H1 (cell line): ENCODE measurements around the gene TDP1. TPM values are rescaled to one million over a fixed set of nuclear protein-coding genes. Genes with fewer than 3 reads are reported as not detected.

Source experiments
- CTCF ChIA-PET: fragments of 300-600 bp; sonication (Branson Sonifier 250); formaldehyde crosslinking; loops from one replicate; lab custom pipeline; 2021; ENCODE audit not compliant: partially characterized antibody; lab: Charles Lee
- POLR2A ChIA-PET: fragments of 300-600 bp; sonication (Branson Sonifier 250); formaldehyde crosslinking; loops from one replicate; lab custom pipeline; 2021; ENCODE audit warnings: inconsistent platforms; ENCODE audit not compliant: partially characterized antibody; lab: Charles Lee
- DNase-seq, 2 experiments: peaks; one replicate each; pipeline versions ENCODE4 v3.0.0 to v3.0.0-alpha.2; 2010 to 2022; ENCODE audit warnings: low spot score in 2 of 2, low read depth in 1 of 2, mixed read lengths in 1 of 2
- FAIRE-seq: peaks from 2 replicates; lab custom pipeline; 2011; peaks lifted over from hg19 to GRCh38; lab: Jason Lieb, UNC
- H2AFZ ChIP-seq: 2 replicates; pipeline ENCODE4 v1.8.1; 2012; ENCODE audit warnings: low read length, inconsistent platforms
- H2AK5ac ChIP-seq: 2 replicates; pipeline ENCODE4 v1.6.1; 2013; ENCODE audit warnings: low read depth, low read length
- H2BK120ac ChIP-seq: replicated peaks from 2 replicates; pipeline ENCODE3; 2013; ENCODE audit warnings: low read depth, low read length, inconsistent platforms
- H2BK12ac ChIP-seq: 2 replicates; pipeline ENCODE4 v1.6.1; 2013; ENCODE audit warnings: low read depth, low read length
- H2BK15ac ChIP-seq: 2 replicates; pipeline ENCODE4 v1.6.1; 2013; ENCODE audit warnings: low read length
- H2BK20ac ChIP-seq: 2 replicates; pipeline ENCODE4 v1.6.1; 2013; ENCODE audit warnings: low read length
- H2BK5ac ChIP-seq: 2 replicates; pipeline ENCODE4 v1.6.1; 2013; ENCODE audit warnings: low read depth, low read length
- H3K14ac ChIP-seq: 2 replicates; pipeline ENCODE4 v1.6.1; 2013; ENCODE audit warnings: inconsistent platforms; ENCODE audit not compliant: insufficient read length
- H3K18ac ChIP-seq: 2 replicates; pipeline ENCODE4 v1.6.1; 2013; ENCODE audit warnings: low read length; ENCODE audit errors: extremely low read depth
- H3K23ac ChIP-seq: 2 replicates; pipeline ENCODE4 v1.6.1; 2013; ENCODE audit warnings: inconsistent platforms; ENCODE audit not compliant: insufficient read length
- H3K23me2 ChIP-seq: 2 replicates; pipeline ENCODE4 v1.6.1; 2013; ENCODE audit warnings: low read depth, low read length
- H3K27ac ChIP-seq: 2 replicates; pipeline ENCODE4 v1.6.1; 2011; ENCODE audit warnings: low read depth, low read length, inconsistent platforms
- H3K27me3 ChIP-seq, 4 experiments: replicated peaks in 1 of 4; 1 replicate in 1 of 4; 2 replicates in 3 of 4; pipeline versions ENCODE4 v1.6.1 to v1.8.1; 2011 to 2013; ENCODE audit warnings: low read length in 3 of 4, mild to moderate bottlenecking in 3 of 4, inconsistent platforms in 2 of 4, mixed read lengths in 2 of 4, moderate library complexity in 1 of 4; ENCODE audit not compliant: control insufficient read depth in 3 of 4, insufficient read depth in 3 of 4; ENCODE audit errors: extremely low read depth in 1 of 4
- H3K36me3 ChIP-seq, 4 experiments: 2 replicates each; pipeline versions ENCODE4 v1.6.1 to v1.8.1; 2011 to 2013; ENCODE audit warnings: mild to moderate bottlenecking in 4 of 4, low read length in 3 of 4, moderate library complexity in 2 of 4, control low read depth in 1 of 4, inconsistent platforms in 1 of 4; ENCODE audit not compliant: insufficient read depth in 4 of 4, control insufficient read depth in 2 of 4
- H3K4ac ChIP-seq: replicated peaks from 2 replicates; pipeline ENCODE3; 2013; ENCODE audit warnings: low read length, low read depth, mixed read lengths, inconsistent platforms; ENCODE audit not compliant: insufficient read length
- H3K4me1 ChIP-seq, 4 experiments: replicated peaks in 1 of 4; 1 replicate in 1 of 4; 2 replicates in 3 of 4; pipeline versions ENCODE4 v1.6.1 to v1.8.1; 2011 to 2013; ENCODE audit warnings: low read length in 3 of 4, inconsistent platforms in 2 of 4, mixed read lengths in 1 of 4; ENCODE audit not compliant: insufficient read depth in 4 of 4, control insufficient read depth in 3 of 4
- H3K4me2 ChIP-seq, 2 experiments: 2 replicates each; pipeline versions ENCODE4 v1.6.1 to v1.8.1; 2011 to 2013; ENCODE audit warnings: low read depth in 2 of 2, low read length in 2 of 2, control low read depth in 1 of 2, inconsistent platforms in 1 of 2, mild to moderate bottlenecking in 1 of 2; ENCODE audit not compliant: insufficient read depth in 1 of 2
- H3K4me3 ChIP-seq, 4 experiments: fragments of 200-600, 300-600 bp in 1 of 4; sonication (generic), shearing (Covaris generic), sonication (Bioruptor Twin) in 1 of 4; 2 replicates each; pipeline versions ENCODE4 v1.5.1 to v1.8.1; 2011 to 2016; ENCODE audit warnings: low read length in 4 of 4, low read depth in 3 of 4, control low read depth in 2 of 4, inconsistent platforms in 2 of 4, mild to moderate bottlenecking in 2 of 4, mixed read lengths in 1 of 4, moderate library complexity in 1 of 4; ENCODE audit not compliant: insufficient read depth in 2 of 4; ENCODE audit errors: extremely low read depth in 1 of 4
- H3K56ac ChIP-seq: replicated peaks from 2 replicates; pipeline ENCODE3; 2013; ENCODE audit warnings: low read depth, mild to moderate bottlenecking, mixed read lengths, low read length, inconsistent platforms; ENCODE audit not compliant: insufficient read length
- H3K79me1 ChIP-seq: 2 replicates; pipeline ENCODE4 v1.6.1; 2013; ENCODE audit warnings: low read depth, low read length, control low read depth
- H3K79me2 ChIP-seq, 2 experiments: 2 replicates each; pipeline versions ENCODE4 v1.6.1 to v1.8.1; 2012 to 2013; ENCODE audit warnings: low read length in 2 of 2, mild to moderate bottlenecking in 2 of 2, inconsistent platforms in 1 of 2; ENCODE audit not compliant: insufficient read depth in 2 of 2, control insufficient read depth in 1 of 2
- H3K9ac ChIP-seq, 4 experiments: replicated peaks in 1 of 4; 1 replicate in 1 of 4; 2 replicates in 3 of 4; pipeline versions ENCODE4 v1.6.1 to v1.8.1; 2011 to 2013; ENCODE audit warnings: low read depth in 3 of 4, low read length in 3 of 4, control low read depth in 2 of 4, mild to moderate bottlenecking in 2 of 4, moderate library complexity in 2 of 4, inconsistent platforms in 1 of 4; ENCODE audit errors: extremely low read depth in 1 of 4
- H3K9me3 ChIP-seq, 2 experiments: 2 replicates each; pipeline versions ENCODE4 v1.6.1 to v1.8.1; 2012 to 2013; ENCODE audit warnings: mild to moderate bottlenecking in 2 of 2, moderate library complexity in 2 of 2, control low read depth in 1 of 2, inconsistent platforms in 1 of 2, low read depth in 1 of 2, low read length in 1 of 2, mixed read lengths in 1 of 2; ENCODE audit not compliant: insufficient read depth in 2 of 2
- H4K20me1 ChIP-seq, 2 experiments: replicated peaks in 1 of 2; 2 replicates each; pipeline versions ENCODE3 to v1.8.1; 2011 to 2013; ENCODE audit warnings: inconsistent platforms in 2 of 2, low read length in 2 of 2, mild to moderate bottlenecking in 1 of 2; ENCODE audit not compliant: insufficient read depth in 2 of 2, control insufficient read depth in 1 of 2
- H4K5ac ChIP-seq: 2 replicates; pipeline ENCODE4 v1.6.1; 2013; ENCODE audit warnings: low read length, low read depth, mixed read lengths, inconsistent platforms; ENCODE audit not compliant: insufficient read length
- H4K8ac ChIP-seq: 2 replicates; pipeline ENCODE4 v1.8.0; 2013; ENCODE audit warnings: mild to moderate bottlenecking, moderate library complexity, low read length, inconsistent platforms; ENCODE audit not compliant: insufficient read depth; ENCODE audit errors: extremely low read depth
- H4K91ac ChIP-seq: replicated peaks from 2 replicates; pipeline ENCODE3; 2013; ENCODE audit warnings: low read length, mixed read lengths, inconsistent platforms; ENCODE audit not compliant: insufficient read length
- ATF2 ChIP-seq: IDR thresholded peaks from 2 replicates; pipeline ENCODE4 v1.6.1; 2012; ENCODE audit warnings: low read length, inconsistent platforms
- CBX8 ChIP-seq: fragments of 300-800, 300-1000 bp; sonication (generic); IDR thresholded peaks from 2 replicates; pipeline ENCODE4 v1.7.1; 2016; ENCODE audit warnings: low read depth, low read length, borderline replicate concordance
- CHD1 ChIP-seq: IDR thresholded peaks from 2 replicates; pipeline ENCODE4 v1.6.1; 2012; ENCODE audit warnings: low read depth, low read length, improper control_type of control experiment
- FOSL1 ChIP-seq: IDR thresholded peaks from 2 replicates; pipeline ENCODE4 v1.6.1; 2011; ENCODE audit warnings: mild to moderate bottlenecking, low read depth, low read length, moderate library complexity; ENCODE audit not compliant: insufficient read depth
- JUND ChIP-seq: IDR thresholded peaks from 2 replicates; pipeline ENCODE4 v1.6.1; 2011; ENCODE audit warnings: mild to moderate bottlenecking, improper control_type of control experiment, low read length
- KDM1A ChIP-seq: fragments of 200-600, 300-600 bp; sonication (generic); IDR thresholded peaks from 2 replicates; pipeline ENCODE4 v1.7.1; 2016; ENCODE audit warnings: mild to moderate bottlenecking, low read length, borderline replicate concordance
- RBBP5 ChIP-seq: IDR thresholded peaks from 2 replicates; pipeline ENCODE4 v1.7.1; 2012; ENCODE audit warnings: low read depth, mild to moderate bottlenecking, inconsistent platforms, low read length, moderate library complexity, borderline replicate concordance
- RXRA ChIP-seq: IDR thresholded peaks from 2 replicates; pipeline ENCODE4 v1.6.1; 2011; ENCODE audit warnings: low read depth, mild to moderate bottlenecking, low read length, moderate library complexity; ENCODE audit not compliant: insufficient read depth
- SAP30 ChIP-seq: fragments of 300-600 bp; sonication (generic); IDR thresholded peaks from 2 replicates; pipeline ENCODE4 v1.7.1; 2012; ENCODE audit warnings: low read length, moderate library complexity, mild to moderate bottlenecking, inconsistent platforms; ENCODE audit not compliant: insufficient read depth, insufficient replicate concordance
- SIN3A ChIP-seq, 2 experiments: IDR thresholded peaks in 1 of 2; conservative IDR thresholded peaks in 1 of 2; 2 replicates each; pipeline ENCODE4 v1.6.1; 2011 to 2012; ENCODE audit warnings: low read length in 2 of 2, improper control_type of control experiment in 1 of 2, low read depth in 1 of 2, mild to moderate bottlenecking in 1 of 2
- WGBS, 2 experiments: shearing (Covaris generic) in 1 of 2; methylation state at CpG; one replicate each; pipeline versions ENCODE4 v1.1.6 to v1.1.7; 2013 to 2015; ENCODE audit warnings: low lambda C conversion rate in 2 of 2, mixed read lengths in 2 of 2, inconsistent platforms in 1 of 2, low coverage in 1 of 2, missing lambda C conversion rate in 1 of 2; ENCODE audit not compliant: insufficient replicate concordance in 2 of 2, insufficient coverage in 1 of 2, insufficient read length in 1 of 2; ENCODE audit errors: extremely low coverage in 1 of 2, missing lambda C conversion rate in 1 of 2; 5-methylcytosine and 5-hydroxymethylcytosine counted together
- polyA plus RNA-seq, 7 experiments: library from polyadenylated mRNA; depleted of rRNA in 3 of 7; stranded (reverse) in 5 of 7; unstranded in 2 of 7; fragments of >200 nt in 5 of 7; fragments of 200-250 nt in 2 of 7; gene quantifications; 1 replicate in 5 of 7; 2 replicates in 1 of 7; 4 replicates in 1 of 7; pipeline versions ENCODE4 v1.2.1 to v1.2.3, GENCODE V29; 2011 to 2013; ENCODE audit warnings: missing spikeins in 2 of 7, mixed read lengths in 2 of 7
- total RNA-seq: library from RNA; stranded (reverse); fragmentation: NEBNext Ultra II Directional; extraction: Animal tissue kit (Norgen Biotek cat#: 25700); gene quantifications from 2 replicates; pipeline ENCODE4 v1.2.1, GENCODE V29; 2021

The TDP1 gene
- total and polyA plus RNA-seq, 2 of the 8 experiments (the other 6 are each of a cell fraction or from before 2014, with no cell fraction given): 32.2 to 69.9 TPM

- Histone ChIP-seq H3K27me3 (no peaks in the 10 kb centered on the region), H3K36me3 (no peaks in the 10 kb centered on the region), H3K9ac (no peak overlapping the region), H4K91ac (no peak overlapping the region), H2BK5ac (no peak overlapping the region), H3K4me1 (peaks cover 0 to 3% (median 0%) of the 10 kb centered on the region in 4 experiments; a peak in 2 of 7 replicates), H3K79me2 (no peaks in the 10 kb centered on the region), H4K8ac (no peak overlapping the region), H2BK12ac (no peak overlapping the region), H3K23me2 (no peaks in the 10 kb centered on the region), H3K4me2 (no peak overlapping the region), H3K4me3 (no peak overlapping the region), H3K27ac (no peak overlapping the region), H4K20me1 (no peaks in the 10 kb centered on the region), H2AFZ (no peak overlapping the region), H3K9me3 (0 out of 4 replicates have a peak, but pooled peaks cover 0 to 6% of the 10 kb centered on the region in 2 experiments), H3K56ac (no peak overlapping the region), H4K5ac (no peak overlapping the region), H3K4ac (no peak overlapping the region), H3K14ac (no peak overlapping the region), H2BK20ac (no peak overlapping the region), H2BK15ac (no peak overlapping the region), H3K79me1 (no peaks in the 10 kb centered on the region), H3K18ac (no peak overlapping the region), H2BK120ac (no peak overlapping the region), H2AK5ac (no peak overlapping the region), H3K23ac (no peak overlapping the region)
- 89% methylated on average over 2 of the region's 2 CpGs; no CpG with 5 or more reads in 1 of the 2 experiments for WGBS, 2 experiments
- no peak for FAIRE-seq
- ChIA-PET CTCF (interaction anchor here (1.7 to 2.0 kb wide), 2 partner anchors 9 to 22 kb away, joined by 4 to 6 read pairs; no protein-coding TSS in a partner anchor), POLR2A (no interaction called here)
- no peak for DNase-seq
- TF ChIP-seq RBBP5 (no peak), CHD1 (no peak), ATF2 (no peak), RXRA (no peak), FOSL1 (no peak), CBX8 (no peak), JUND (no peak), SAP30 (no peak), KDM1A (no peak), SIN3A (conservative IDR thresholded peaks at IDR 0.05 in 1 of 2, IDR thresholded peaks at IDR 0.05 in 1 of 2; ENCODE audit: low read depth in 1 of 2, low read length in 2 of 2) (no peak)
Observed at GRCh38 chr14:90088176-90088575, 132.4 kb downstream of the TDP1 start.
